Endodermal cell (in vitro differentiated cells): Measurements from ENCODE around the gene SATB1. TPM values are rescaled to one million over a fixed set of nuclear protein-coding genes. Genes with fewer than 3 reads are reported as not detected.

Experiments used
- DNase-seq: peaks from one replicate; pipeline ENCODE4 v3.0.0-alpha.2; 2017
- H3K27ac ChIP-seq: 2 replicates; pipeline ENCODE4 v1.5.1; 2013; ENCODE audit warnings: mild to moderate bottlenecking, low read depth, low read length, moderate library complexity
- H3K27me3 ChIP-seq: 2 replicates; pipeline ENCODE4 v1.6.1; 2013; ENCODE audit warnings: mild to moderate bottlenecking, low read length, moderate library complexity; ENCODE audit not compliant: insufficient read depth, control insufficient read depth, poor library complexity, severe bottlenecking
- H3K36me3 ChIP-seq: 2 replicates; pipeline ENCODE4 v1.7.0; 2013; ENCODE audit warnings: mild to moderate bottlenecking, low read length, moderate library complexity; ENCODE audit not compliant: control insufficient read depth, insufficient read depth
- H3K4me1 ChIP-seq: one replicate; pipeline ENCODE4 v1.7.0; 2013; ENCODE audit warnings: low read length; ENCODE audit not compliant: control insufficient read depth, insufficient read depth
- H3K4me3 ChIP-seq: 2 replicates; pipeline ENCODE4 v1.5.1; 2013; ENCODE audit warnings: mild to moderate bottlenecking, low read length, moderate library complexity
- H3K9ac ChIP-seq: 2 replicates; pipeline ENCODE4 v1.6.1; 2013; ENCODE audit warnings: mild to moderate bottlenecking, low read length, moderate library complexity; ENCODE audit not compliant: poor library complexity, severe bottlenecking; ENCODE audit errors: extremely low read depth
- H3K9me3 ChIP-seq: 2 replicates; pipeline ENCODE4 v1.6.1; 2013; ENCODE audit warnings: mild to moderate bottlenecking, low read length, moderate library complexity; ENCODE audit not compliant: control insufficient read depth
- H3K27ac Mint-ChIP-seq: 2 replicates; pipeline ENCODE4 v1.8.0; 2020; ENCODE audit warnings: mixed read lengths
- H3K27me3 Mint-ChIP-seq: 2 replicates; pipeline ENCODE4 v1.8.0; 2021; ENCODE audit warnings: mild to moderate bottlenecking, mixed read lengths; ENCODE audit not compliant: insufficient read depth
- H3K36me3 Mint-ChIP-seq: 2 replicates; pipeline ENCODE4 v1.8.0; 2020; ENCODE audit warnings: low read depth, mixed read lengths
- H3K4me1 Mint-ChIP-seq: 2 replicates; pipeline ENCODE4 v1.8.0; 2020; ENCODE audit warnings: mixed read lengths
- H3K4me3 Mint-ChIP-seq: 2 replicates; pipeline ENCODE4 v1.8.0; 2020; ENCODE audit warnings: mild to moderate bottlenecking, moderate library complexity, mixed read lengths
- H3K9me3 Mint-ChIP-seq: 2 replicates; pipeline ENCODE4 v1.8.0; 2020; ENCODE audit warnings: mild to moderate bottlenecking, mixed read lengths
- CTCF ChIP-seq: fragments of 200-600 bp; sonication (generic); conservative IDR thresholded peaks from 2 replicates; pipeline ENCODE4 v1.5.0; 2021; ENCODE audit warnings: antibody characterized with exemption, mild to moderate bottlenecking
- WGBS, 2 experiments: methylation state at CpG; one replicate each; pipeline versions ENCODE4 v1.1.5 to v1.1.7; 2013; ENCODE audit warnings: missing lambda C conversion rate in 2 of 2, mixed read lengths in 1 of 2; ENCODE audit not compliant: insufficient coverage in 1 of 2, insufficient read length in 1 of 2; 5-methylcytosine and 5-hydroxymethylcytosine counted together
- total RNA-seq, 2 donors: library from RNA; stranded (reverse); fragmentation: NEBNext Ultra II Directional in 1 of 2; extraction: Animal tissue kit (Norgen Biotek cat#: 25700) in 1 of 2; gene quantifications; 2 replicates in 1 of 2; 3 replicates in 1 of 2; pipeline ENCODE4 v1.2.1, GENCODE V29; 2021

The SATB1 gene
- total RNA-seq, 2 donors from 2014 or later, result 31.5 to 38.6 TPM

GRCh38 chr3:18357747-18358146 is 67.4 kb downstream of the SATB1 start:
- H3K27me3 Mint-ChIP-seq, result no peaks in the 10 kb centered on the region
- H3K4me3 Mint-ChIP-seq, result no peak overlapping the region
- no peaks in the 10 kb centered on the region for H3K27me3 ChIP-seq

GRCh38 chr3:18355832-18356231 is 69.3 kb downstream of the SATB1 start:
- DNase-seq, result no peak
- Mint-ChIP-seq H3K4me1 (peaks cover 31% of the 10 kb centered on the region), H3K4me3 (no peak overlapping the region), H3K27ac (peak overlapping the region; percentile 78), H3K27me3 (no peaks in the 10 kb centered on the region), H3K9me3 (no peaks in the 10 kb centered on the region), H3K36me3 (peaks cover 6% of the 10 kb centered on the region)
- no peak for TF ChIP-seq CTCF
- H3K9me3 ChIP-seq, result no peaks in the 10 kb centered on the region
- H3K27ac ChIP-seq, result peak overlapping the region; percentile 36
- H3K36me3 ChIP-seq, result no peaks in the 10 kb centered on the region
- no peak overlapping the region for H3K4me3 ChIP-seq
- H3K9ac ChIP-seq, result no peak overlapping the region
- no peaks in the 10 kb centered on the region for H3K27me3 ChIP-seq
- H3K4me1 ChIP-seq, result peaks cover 6% of the 10 kb centered on the region
- 50 to 70% methylated on average over 1 to 2 of the region's 2 CpGs for WGBS, 2 experiments

More at GRCh38 chr3:18357747-18358146, 67.4 kb downstream of the SATB1 start:
- Histone ChIP-seq H3K27ac (no peak overlapping the region), H3K4me3 (no peak overlapping the region), H3K36me3 (no peaks in the 10 kb centered on the region), H3K9me3 (no peaks in the 10 kb centered on the region), H3K4me1 (peaks cover 4% of the 10 kb centered on the region), H3K9ac (no peak overlapping the region)
- Mint-ChIP-seq H3K4me1 (peaks cover 24% of the 10 kb centered on the region), H3K27ac (no peak overlapping the region), H3K9me3 (no peaks in the 10 kb centered on the region), H3K36me3 (no peaks in the 10 kb centered on the region)
- no peak for TF ChIP-seq CTCF
- DNase-seq, result no peak

DNA sequence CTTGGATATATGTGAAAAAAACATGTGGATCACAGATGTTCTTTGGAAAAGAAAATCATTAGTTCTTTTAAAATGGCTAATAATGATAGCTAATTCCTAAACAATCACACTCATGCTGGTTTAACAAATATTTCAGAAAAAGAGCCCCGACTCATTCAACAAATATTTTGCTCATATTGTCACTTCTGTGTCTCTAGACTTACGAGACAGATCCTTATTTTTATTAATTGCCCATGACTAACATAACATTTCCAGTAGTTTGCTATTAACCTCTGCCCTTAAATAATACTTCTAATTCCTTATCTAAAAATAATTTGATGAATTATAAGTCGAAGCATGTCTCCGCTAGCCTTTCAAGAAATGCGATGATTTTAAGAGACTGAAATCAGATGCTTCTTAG is 70.4 kb downstream of the SATB1 start:
- Mint-ChIP-seq H3K9me3 (no peaks in the 10 kb centered on the region), H3K36me3 (peaks cover 7% of the 10 kb centered on the region), H3K4me1 (peaks cover 33% of the 10 kb centered on the region), H3K27ac (peak overlapping the region; percentile 56), H3K27me3 (no peaks in the 10 kb centered on the region), H3K4me3 (no peak overlapping the region)
- Histone ChIP-seq H3K4me1 (peaks cover 6% of the 10 kb centered on the region), H3K9ac (no peak overlapping the region), H3K9me3 (no peaks in the 10 kb centered on the region), H3K27ac (no peak overlapping the region), H3K27me3 (no peaks in the 10 kb centered on the region), H3K4me3 (no peak overlapping the region), H3K36me3 (no peaks in the 10 kb centered on the region)
- WGBS, 2 experiments, result 91 to 92% methylated on average over 2 to 5 of the region's 5 CpGs
- no peak for DNase-seq
- TF ChIP-seq CTCF, result no peak
